IMR-90 (cell line): ENCODE measurements around the gene SNCG. TPM values are rescaled to one million over a fixed set of nuclear protein-coding genes. Genes with fewer than 3 reads are reported as not detected.
"Not testable (repeated sequence)": the region's sequence is repeated elsewhere in the genome, so short reads cannot be mapped to it uniquely, and the experiment has no call there.

ENCODE experiments used
- ATAC-seq: fragments of 200-7000 bp; cut with Tn5 transposase; 2 replicates; pipeline ENCODE4 v1.9.1; 2020; ENCODE audit warnings: low read depth, mild to moderate bottlenecking, moderate library complexity
- BruUV-seq: library from RNA; stranded (reverse); fragments of 400-500 nt; replicated peaks from 2 replicates; lab custom pipeline; 2021; lab: Mats Ljungman, UMichigan
- CTCF ChIA-PET: fragments of 300-600 bp; formaldehyde crosslinking; extraction: SDS; loops from one replicate; lab custom pipeline; 2021; ENCODE audit warnings: antibody characterized with exemption; lab: Yijun Ruan, JAX
- POLR2A ChIA-PET: fragments of 300-600 bp; sonication (Branson Sonifier 250); formaldehyde crosslinking; loops from one replicate; lab custom pipeline; 2022; ENCODE audit warnings: antibody characterized with exemption; ENCODE audit not compliant: unreplicated experiment; lab: Charles Lee
- DNase-seq: peaks from one replicate; pipeline ENCODE4 v3.0.0; 2013
- H2AFZ ChIP-seq: replicated peaks from 2 replicates; pipeline ENCODE3; 2013; ENCODE audit warnings: low read length, mild to moderate bottlenecking; ENCODE audit not compliant: poor library complexity
- H2AK5ac ChIP-seq: 2 replicates; pipeline ENCODE4 v1.6.1; 2013; ENCODE audit warnings: low read depth, low read length, inconsistent platforms
- H2AK9ac ChIP-seq: replicated peaks from 2 replicates; pipeline ENCODE3; 2013; ENCODE audit warnings: mild to moderate bottlenecking, low read depth, low read length, moderate library complexity; ENCODE audit not compliant: poor library complexity
- H2BK120ac ChIP-seq: 2 replicates; pipeline ENCODE4 v1.6.1; 2013; ENCODE audit warnings: low read depth, low read length, inconsistent platforms
- H2BK15ac ChIP-seq: 3 replicates; pipeline ENCODE4 v1.6.1; 2013; ENCODE audit warnings: low read depth, low read length, inconsistent platforms
- H2BK20ac ChIP-seq: 2 replicates; pipeline ENCODE4 v1.6.1; 2013; ENCODE audit warnings: low read depth, mild to moderate bottlenecking, inconsistent platforms, low read length, moderate library complexity
- H2BK5ac ChIP-seq: 2 replicates; pipeline ENCODE4 v1.6.1; 2013; ENCODE audit warnings: mild to moderate bottlenecking, low read depth, low read length, inconsistent platforms; ENCODE audit not compliant: poor library complexity, severe bottlenecking
- H3K14ac ChIP-seq: replicated peaks from 2 replicates; pipeline ENCODE4 v1.6.1; 2013; ENCODE audit warnings: low read depth, low read length, inconsistent platforms
- H3K18ac ChIP-seq: 2 replicates; pipeline ENCODE4 v1.6.1; 2013; ENCODE audit warnings: low read depth, low read length, control low read depth
- H3K23ac ChIP-seq: 2 replicates; pipeline ENCODE4 v1.6.1; 2013; ENCODE audit warnings: low read depth, low read length, inconsistent platforms
- H3K27ac ChIP-seq: 2 replicates; pipeline ENCODE4 v1.5.1; 2013; ENCODE audit warnings: mild to moderate bottlenecking, control low read depth, low read length; ENCODE audit not compliant: insufficient read depth
- H3K27me3 ChIP-seq: 2 replicates; pipeline ENCODE4 v1.6.1; 2013; ENCODE audit warnings: low read length; ENCODE audit not compliant: control insufficient read depth, insufficient read depth
- H3K36me3 ChIP-seq: 2 replicates; pipeline ENCODE4 v1.6.1; 2013; ENCODE audit warnings: low read length, mixed read lengths; ENCODE audit not compliant: control insufficient read depth, insufficient read depth
- H3K4ac ChIP-seq: 2 replicates; pipeline ENCODE4 v1.6.1; 2013; ENCODE audit warnings: low read depth, low read length, inconsistent platforms
- H3K4me1 ChIP-seq: 2 replicates; pipeline ENCODE4 v1.6.1; 2013; ENCODE audit warnings: low read length, mixed read lengths; ENCODE audit not compliant: control insufficient read depth, insufficient read depth
- H3K4me2 ChIP-seq: 2 replicates; pipeline ENCODE4 v1.6.1; 2013; ENCODE audit warnings: low read depth, mild to moderate bottlenecking, control low read depth, low read length, moderate library complexity
- H3K4me3 ChIP-seq: 2 replicates; pipeline ENCODE4 v1.5.1; 2013; ENCODE audit warnings: low read depth, mild to moderate bottlenecking, control low read depth, low read length, moderate library complexity; ENCODE audit not compliant: insufficient read depth
- H3K56ac ChIP-seq: 2 replicates; pipeline ENCODE4 v1.6.1; 2013; ENCODE audit warnings: low read length, inconsistent platforms; ENCODE audit not compliant: insufficient read depth; ENCODE audit errors: extremely low read depth
- H3K79me1 ChIP-seq, 2 experiments: 2 replicates each; pipeline ENCODE4 v1.6.1; 2013; ENCODE audit warnings: low read length in 2 of 2, inconsistent platforms in 1 of 2, low read depth in 1 of 2
- H3K9ac ChIP-seq: 2 replicates; pipeline ENCODE4 v1.6.1; 2013; ENCODE audit warnings: low read depth, low read length, control low read depth
- H3K9me1 ChIP-seq: 2 replicates; pipeline ENCODE4 v1.6.1; 2013; ENCODE audit warnings: low read length, inconsistent platforms; ENCODE audit not compliant: insufficient read depth
- H3K9me3 ChIP-seq: 2 replicates; pipeline ENCODE4 v1.6.1; 2013; ENCODE audit warnings: low read length; ENCODE audit not compliant: control insufficient read depth, insufficient read depth
- H4K20me1 ChIP-seq: 2 replicates; pipeline ENCODE4 v1.6.1; 2013; ENCODE audit warnings: low read length, inconsistent platforms; ENCODE audit not compliant: insufficient read depth
- H4K5ac ChIP-seq: 2 replicates; pipeline ENCODE4 v1.6.1; 2013; ENCODE audit warnings: mild to moderate bottlenecking, low read depth, low read length, control low read depth
- H4K8ac ChIP-seq, 2 experiments: 2 replicates each; pipeline ENCODE4 v1.6.1; 2013; ENCODE audit warnings: low read depth in 2 of 2, low read length in 2 of 2, control low read depth in 1 of 2, inconsistent platforms in 1 of 2
- H4K91ac ChIP-seq: 2 replicates; pipeline ENCODE4 v1.6.1; 2013; ENCODE audit warnings: low read depth, low read length, inconsistent platforms; ENCODE audit not compliant: insufficient read depth
- WGBS, 2 experiments: methylation state at CpG; one replicate each; pipeline versions ENCODE4 v1.1.5 to v1.1.7; 2013; ENCODE audit warnings: missing lambda C conversion rate in 2 of 2; ENCODE audit not compliant: insufficient read length in 1 of 2; ENCODE audit errors: extremely low coverage in 2 of 2; 5-methylcytosine and 5-hydroxymethylcytosine counted together
- dilution Hi-C: fragments of 300-500 bp; cut with HindIII; formaldehyde crosslinking; loops from one replicate; pipeline ENCODE4 v1.14.3; 2018; ENCODE audit warnings: low sequenced_read_pairs; ENCODE audit not compliant: unreplicated experiment
- in situ Hi-C: fragments of 300-500 bp; cut with MboI; formaldehyde crosslinking; loops from 3 replicates; pipeline ENCODE4 v1.14.3; 2019; ENCODE audit warnings: low sequenced_read_pairs, inconsistent platforms, mixed read lengths
- intact Hi-C: fragments of 100-400 bp; cut with micrococcal nuclease; formaldehyde crosslinking; loops from 2 replicates; pipeline ENCODE4 v1.10.0; 2022
- polyA plus RNA-seq, 3 experiments: library from polyadenylated mRNA; depleted of rRNA; stranded (reverse); fragments of >200 nt; gene quantifications; 2 replicates each; pipeline ENCODE4 v1.2.3, GENCODE V29; 2012; ENCODE audit warnings: low replicate concordance in 1 of 3
- total RNA-seq: library from RNA; depleted of rRNA; stranded (reverse); fragments of >200 nt; gene quantifications from 2 replicates; pipeline ENCODE4 v1.2.3, GENCODE V29; 2012

The SNCG gene
- total and polyA plus RNA-seq, 2 of the 4 experiments (the other 2 are of a cell fraction), result 10.6 to 19.0 TPM

DNA sequence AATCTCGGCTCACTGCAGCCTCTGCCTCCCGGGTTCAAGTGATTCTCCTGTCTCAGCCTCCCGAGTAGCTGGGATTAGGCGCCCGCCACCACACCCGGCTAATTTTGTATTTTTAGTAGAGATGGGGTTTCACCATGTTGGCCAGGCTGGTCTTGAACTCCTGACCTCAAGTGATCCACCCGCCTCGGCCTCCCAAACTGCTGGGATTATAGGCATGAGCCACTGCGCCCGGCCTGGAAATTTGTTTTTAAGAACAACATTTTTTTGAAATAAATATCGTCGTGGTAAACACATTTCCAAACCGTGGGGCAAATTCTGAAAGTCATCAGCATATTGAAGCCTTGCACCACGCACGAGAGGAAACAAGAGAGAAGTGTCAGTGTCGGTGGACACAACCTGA, 18.3 kb upstream of the SNCG start:
- H2BK120ac ChIP-seq, H3K9me3 ChIP-seq, H3K18ac ChIP-seq, H3K79me1 ChIP-seq, dilution Hi-C loops, H3K14ac ChIP-seq, H2BK5ac ChIP-seq, H3K4me3 ChIP-seq, H2BK15ac ChIP-seq, H3K4ac ChIP-seq, H3K23ac ChIP-seq, H3K4me1 ChIP-seq, H4K8ac ChIP-seq, H3K56ac ChIP-seq, DNase-seq, in situ Hi-C loops, H2AK9ac ChIP-seq, H3K27me3 ChIP-seq, H3K27ac ChIP-seq, H3K9ac ChIP-seq, H2AFZ ChIP-seq, H2BK20ac ChIP-seq, BruUV-seq, H2AK5ac ChIP-seq, H4K5ac ChIP-seq, H4K20me1 ChIP-seq, H3K36me3 ChIP-seq, ATAC-seq, H4K91ac ChIP-seq, H3K4me2 ChIP-seq, intact Hi-C loops: not testable (repeated sequence)
- WGBS, 2 experiments, result 84% methylated on average over 8 of the region's 16 CpGs; no CpG with 5 or more reads in 1 of the 2 experiments
- peaks cover 12% of the 10 kb centered on the region for H3K9me1 ChIP-seq
- ChIA-PET CTCF (interaction anchor here (0.7 kb wide), 1 partner anchor 566 kb away, joined by 4 read pairs; no protein-coding TSS in a partner anchor), POLR2A (interaction anchor here (0.7 kb wide), 1 partner anchor 254 kb away, joined by 4 read pairs; no protein-coding TSS in a partner anchor)
